GM19372 (cell line): Measurements from ENCODE around the gene HGFAC.

Source experiments
- ATAC-seq: cut with Tn5 transposase; IDR thresholded peaks from one replicate; pipeline ENCODE4 v1.9.1; 2021; ENCODE audit warnings: mild to moderate bottlenecking, low read depth, moderate library complexity; ENCODE audit not compliant: unreplicated experiment

The HGFAC gene

DNA sequence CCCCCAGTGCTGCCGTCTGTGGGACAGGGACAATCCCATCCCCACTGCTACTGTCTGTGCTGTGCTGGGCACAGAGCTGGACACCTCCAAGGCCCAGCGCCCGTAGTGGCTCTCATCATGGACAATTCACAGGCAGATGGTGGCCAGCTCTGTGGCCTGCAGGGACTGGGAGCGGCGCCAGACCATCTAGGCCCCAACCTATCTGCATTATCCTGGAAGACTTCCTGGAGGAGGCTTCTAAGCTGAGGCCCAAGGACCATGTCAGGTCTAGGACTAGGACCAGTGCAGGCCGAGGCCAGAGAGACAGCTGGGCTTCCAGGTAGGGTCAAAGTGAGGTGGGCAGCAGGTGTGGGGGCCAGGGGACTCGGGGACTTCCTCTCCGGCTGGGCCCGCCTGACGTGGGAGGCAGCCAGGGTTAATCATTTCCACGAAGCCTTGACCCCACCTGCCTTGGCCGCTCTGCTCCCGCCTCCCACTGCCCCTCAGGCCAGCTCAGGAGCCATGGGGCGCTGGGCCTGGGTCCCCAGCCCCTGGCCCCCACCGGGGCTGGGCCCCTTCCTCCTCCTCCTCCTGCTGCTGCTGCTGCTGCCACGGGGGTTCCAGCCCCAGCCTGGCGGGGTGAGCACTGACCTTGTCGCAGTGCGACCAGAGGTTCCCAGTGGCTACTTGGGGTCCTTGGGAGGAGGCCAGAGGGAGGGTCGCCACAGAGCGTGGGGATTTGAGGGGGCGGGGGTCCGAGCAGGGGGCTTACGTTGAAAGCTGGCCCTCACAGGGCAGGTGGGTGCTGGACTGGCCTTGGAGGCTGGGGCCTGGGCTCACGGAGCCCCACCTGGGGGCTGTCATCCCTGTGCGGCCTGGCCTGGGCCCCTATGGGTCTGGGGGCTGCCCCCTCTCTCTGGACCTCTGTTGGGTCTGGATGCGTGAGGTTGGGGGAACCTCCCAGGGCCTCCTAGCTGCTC, at the start of gene HGFAC:
Gene HGFAC (plus strand): TSS at position 468 of the 959 bp plus-strand sequence. CDS start 34 bp downstream, at position 502.
- no peak for ATAC-seq

DNA sequence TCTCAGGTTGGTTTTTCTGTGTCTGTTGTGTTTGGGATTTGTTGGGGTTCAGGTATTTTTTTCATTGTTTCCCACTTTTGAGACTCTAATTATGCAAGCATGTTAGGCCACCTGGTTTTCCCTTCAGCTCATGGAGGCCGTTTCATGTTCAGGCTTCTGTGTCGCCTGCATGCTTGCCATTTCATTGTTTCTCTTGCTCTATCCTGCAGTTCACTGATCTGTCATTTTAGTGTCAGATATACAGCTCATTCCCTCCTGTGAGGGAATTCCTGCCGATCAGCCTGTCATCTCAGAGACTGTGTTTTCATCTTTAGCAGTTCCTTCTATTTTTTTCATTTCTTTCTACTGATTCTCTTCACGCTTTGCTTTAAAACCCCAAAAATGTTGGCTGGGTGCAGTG, 49.4 kb upstream of the HGFAC start:
- ATAC-seq: no peak

DNA sequence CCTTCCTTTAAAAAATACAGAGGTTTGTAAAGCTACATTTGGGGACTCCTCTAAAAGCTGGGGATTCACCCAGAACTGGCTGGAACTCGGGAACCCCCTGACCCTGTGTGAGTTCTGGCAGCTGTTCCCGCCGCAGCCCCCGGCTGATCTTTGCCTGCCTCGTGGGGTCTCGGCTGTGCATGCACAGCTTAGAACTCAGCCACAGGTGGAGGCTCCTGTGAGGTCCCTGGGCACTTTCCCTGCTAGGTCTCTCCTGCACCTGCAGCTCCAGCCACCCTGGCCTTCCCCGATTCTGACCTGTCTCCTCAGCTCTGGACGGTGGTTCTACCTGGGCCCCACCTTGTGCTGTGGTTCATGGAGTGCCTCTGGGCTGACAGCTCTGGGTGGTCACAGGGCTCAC, 48.6 kb upstream of the HGFAC start:
- ATAC-seq: no peak

DNA sequence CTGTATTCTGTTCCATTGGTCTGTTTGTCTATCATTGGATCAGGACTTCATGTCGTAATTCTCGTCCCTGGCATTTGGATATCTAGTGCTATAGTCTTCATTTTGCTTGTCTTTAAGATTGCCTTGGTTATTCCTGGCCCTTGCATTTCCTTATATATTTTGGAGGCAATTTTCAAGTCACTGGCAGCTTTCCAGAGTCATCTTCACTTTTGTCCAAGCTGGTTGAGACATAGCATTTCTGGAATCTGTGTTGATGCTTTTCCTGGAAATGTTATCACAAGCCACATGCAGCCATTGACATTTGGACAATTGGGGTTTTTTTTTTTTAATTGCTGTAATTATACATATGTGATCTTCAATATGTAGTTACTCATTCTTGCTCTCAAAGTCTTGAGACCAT, 45.2 kb upstream of the HGFAC start:
- ATAC-seq: no peak

DNA sequence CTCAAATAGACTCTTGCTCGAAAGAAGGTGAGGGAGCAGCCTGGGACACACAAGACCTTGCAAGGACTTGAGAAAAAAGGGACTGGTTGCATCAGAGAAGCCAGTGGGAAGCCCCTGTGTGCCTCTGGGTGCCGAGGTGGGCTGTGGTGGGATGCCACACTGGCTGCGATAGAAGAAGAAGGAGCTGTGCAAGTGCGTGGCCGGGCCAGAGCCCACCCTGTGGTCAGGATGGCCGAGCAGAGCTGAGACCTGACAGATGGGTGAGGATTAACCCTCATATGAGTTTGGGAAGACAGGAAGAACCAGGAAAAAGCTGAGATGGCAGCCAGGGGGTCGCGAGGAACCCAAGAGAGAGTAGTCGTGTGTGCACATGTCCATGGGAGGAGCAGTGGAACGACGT, 44.6 kb upstream of the HGFAC start:
- no peak for ATAC-seq

DNA sequence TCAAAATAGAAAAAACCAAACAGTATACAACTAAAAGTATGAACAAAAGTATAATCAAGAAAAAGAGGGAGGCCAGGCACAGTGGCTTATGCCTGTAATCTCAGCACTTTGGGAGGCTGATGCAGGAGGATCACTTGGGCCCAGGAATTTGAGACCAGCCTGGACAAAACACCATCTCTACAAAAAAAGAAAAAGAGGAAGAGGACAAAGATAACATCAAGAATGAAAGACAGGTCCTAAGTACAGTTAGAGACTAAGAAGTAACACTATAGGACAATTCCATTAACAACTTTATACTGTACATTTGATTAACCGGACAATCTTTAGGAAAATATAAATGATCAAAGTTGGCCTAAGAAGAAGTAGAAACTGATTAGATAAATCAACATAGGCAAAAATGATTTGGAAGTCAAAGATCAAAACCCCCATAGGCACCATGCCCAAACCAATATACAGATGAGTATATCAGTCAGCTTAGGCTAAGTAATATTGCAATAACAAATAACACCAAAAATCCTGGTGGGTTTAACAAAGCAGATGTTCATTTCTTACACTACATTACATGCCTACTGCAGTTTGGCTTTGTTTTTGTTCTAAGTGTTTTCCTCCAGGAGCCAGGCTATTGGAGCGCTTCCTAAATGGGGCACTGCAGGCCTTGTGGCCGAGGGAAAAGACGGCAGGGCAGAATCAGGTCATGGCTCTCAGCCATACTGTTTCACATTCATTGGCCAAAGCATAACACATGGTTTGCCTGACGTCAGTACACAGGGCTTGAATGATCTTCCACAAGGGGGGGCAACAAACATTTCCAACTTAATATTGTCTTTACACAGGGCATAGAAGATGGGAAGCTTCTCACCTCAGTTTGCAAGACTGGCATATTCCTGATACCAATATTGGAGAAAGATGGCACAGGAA, 42.2 kb upstream of the HGFAC start:
- no peak for ATAC-seq

DNA sequence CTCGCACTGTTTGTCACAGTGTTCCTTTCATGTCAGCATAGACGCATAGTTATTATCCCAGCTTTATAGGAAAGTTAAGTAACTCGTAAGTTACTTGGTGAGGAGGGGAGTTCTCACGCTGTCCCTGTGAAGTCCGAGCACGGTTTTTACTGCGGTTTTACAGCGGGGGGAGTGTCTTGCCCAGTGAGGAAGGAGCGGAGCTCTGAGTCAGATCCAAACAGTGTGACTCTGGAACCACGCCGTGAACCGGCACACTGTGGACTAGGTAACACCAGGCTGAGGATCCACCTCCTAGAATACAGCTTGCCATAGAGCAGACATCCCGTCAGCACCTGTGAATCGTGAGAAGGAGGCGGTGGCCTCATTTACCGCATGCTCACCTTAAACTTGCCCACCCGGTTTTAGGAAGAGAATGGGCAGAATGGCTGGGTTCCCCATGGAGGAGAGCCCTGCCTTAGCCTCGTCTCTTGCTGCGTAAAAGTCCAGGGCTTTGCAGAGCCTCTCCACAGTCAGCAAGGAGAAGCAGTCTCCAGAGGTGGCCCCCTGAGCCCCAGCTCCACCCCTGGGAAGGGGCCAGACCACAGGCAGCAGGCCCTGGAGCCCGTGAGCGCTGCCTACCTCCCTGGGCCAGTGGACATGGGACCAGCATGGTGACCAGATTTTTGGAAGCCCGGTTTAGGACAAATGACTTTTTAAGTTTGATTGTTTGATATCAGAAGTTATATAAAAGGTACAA, 40.2 kb upstream of the HGFAC start:
- no peak for ATAC-seq

DNA sequence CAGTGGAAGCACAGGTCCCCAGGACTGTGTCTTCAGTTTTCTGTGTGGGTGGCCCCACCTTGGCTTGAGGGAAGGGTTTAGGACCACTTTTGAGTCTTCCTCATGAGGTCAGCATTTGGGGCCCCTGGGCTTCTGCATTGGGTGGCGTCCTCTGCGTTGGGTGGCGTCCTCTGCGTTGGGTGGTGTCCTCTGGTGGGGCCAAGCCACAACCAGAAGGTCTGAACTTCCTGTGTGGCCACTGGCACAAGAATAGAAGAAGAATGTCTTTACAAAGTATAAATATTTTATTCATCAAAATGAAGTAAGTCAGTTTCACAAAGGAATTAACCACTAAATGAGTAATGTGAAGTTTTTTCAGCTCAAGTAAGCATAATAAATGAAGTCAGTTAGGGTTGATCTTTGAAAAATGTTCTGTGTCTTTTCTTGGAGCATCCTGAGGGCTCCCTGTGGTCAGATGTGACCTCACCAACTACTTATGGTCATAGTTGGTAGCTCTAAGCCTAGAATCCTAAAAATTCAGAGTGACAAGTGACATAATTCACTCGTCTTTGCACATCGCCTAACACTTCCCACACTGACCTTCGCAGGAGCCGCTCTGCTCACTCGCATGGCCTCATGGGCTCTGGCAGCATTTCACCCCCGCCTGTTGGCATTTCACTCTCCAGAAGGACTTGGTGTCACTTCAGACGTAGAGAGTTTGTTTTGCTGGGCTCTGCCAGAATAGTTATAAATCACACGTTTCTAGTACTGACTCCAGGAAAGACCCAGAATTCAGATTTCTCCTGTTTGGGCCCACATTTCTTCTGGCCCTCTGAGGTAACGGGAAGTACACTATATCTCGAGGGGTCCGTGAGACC, 39.0 kb upstream of the HGFAC start:
- ATAC-seq: no peak

DNA sequence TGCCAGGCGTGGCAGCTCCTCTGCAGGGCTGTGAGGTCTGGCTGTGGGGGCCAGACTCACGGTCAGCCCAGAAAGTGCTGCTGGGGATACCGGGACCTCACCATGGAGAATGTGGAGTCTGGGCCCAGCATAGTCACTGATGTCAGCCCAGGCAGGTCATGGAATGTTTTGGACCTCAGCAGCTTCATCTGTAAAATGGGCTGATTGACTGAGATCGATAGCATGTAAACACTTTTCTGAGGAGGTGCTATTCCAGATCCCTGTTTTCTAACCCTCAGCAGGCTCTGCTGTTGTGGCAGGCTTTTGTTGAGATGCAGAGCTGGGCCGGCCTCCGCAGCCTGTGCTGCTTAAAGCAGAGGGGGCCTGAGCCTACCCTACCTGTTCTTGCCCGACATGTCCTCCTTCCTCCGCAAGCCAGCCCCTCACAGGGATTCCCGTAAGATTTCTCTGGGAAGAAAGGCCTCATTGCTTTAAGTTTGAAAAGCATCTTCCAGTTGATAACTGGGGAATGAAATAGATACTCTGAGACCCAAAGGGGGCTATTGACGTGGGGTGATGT, 38.3 kb upstream of the HGFAC start:
- no peak for ATAC-seq

DNA sequence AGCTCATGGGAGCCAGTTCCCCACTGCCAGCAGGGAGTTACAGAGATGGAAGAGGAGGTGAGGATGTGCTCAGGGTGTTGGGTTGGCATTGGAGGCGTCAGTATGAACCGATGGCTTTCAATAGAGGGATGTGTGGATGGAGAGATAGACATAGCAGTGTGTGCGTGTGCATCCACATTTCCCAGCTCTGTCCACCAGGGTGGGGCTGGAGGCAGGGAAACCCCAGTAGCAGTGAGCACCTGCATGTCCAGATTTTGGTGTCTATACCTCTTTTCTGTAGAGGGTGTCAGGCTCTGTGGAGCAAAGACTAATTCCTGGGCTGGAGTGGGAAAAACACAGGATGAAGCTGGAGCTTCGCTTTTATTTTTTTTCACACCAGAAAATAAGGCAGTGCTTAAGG, 37.2 kb upstream of the HGFAC start:
- no peak for ATAC-seq

DNA sequence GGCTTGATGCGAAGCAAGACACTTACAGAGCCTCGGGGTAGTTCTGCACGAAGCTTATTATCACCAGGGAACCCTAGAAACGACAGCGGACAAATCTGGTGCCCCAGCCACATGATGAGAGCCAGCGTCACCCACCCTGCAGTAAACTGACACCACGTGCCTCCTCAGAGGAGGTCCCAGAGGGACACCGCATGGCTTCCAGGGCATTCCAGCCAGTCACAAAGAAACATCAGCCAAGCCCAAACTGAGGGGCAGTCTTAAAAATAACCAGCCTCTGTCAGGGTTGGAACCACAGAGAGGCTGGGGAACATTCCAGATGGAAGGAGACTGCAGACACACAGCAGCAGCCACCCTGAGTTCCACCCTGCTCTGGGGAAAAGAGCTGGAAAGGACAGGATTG, 36.6 kb upstream of the HGFAC start:
- no peak for ATAC-seq

DNA sequence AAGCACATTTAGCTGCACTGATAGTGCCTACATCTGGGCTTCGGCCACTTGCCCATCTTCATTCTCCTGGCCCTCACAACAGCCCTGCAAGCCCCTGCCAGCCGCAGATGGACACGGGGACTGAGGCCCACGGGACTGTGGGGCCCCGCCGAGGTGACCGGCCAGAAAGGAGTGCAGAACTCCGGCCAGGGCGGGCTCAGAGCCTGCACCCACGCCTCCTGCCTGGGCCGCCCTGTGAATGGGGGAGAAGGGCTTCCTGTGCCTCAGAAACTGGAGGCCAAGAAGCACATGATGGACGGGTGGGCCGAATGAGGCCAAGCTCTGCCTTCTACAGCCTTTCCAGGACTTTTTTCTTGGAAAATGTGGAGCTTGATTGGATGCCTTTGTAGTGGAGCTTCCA, 35.7 kb upstream of the HGFAC start:
- ATAC-seq: no peak

DNA sequence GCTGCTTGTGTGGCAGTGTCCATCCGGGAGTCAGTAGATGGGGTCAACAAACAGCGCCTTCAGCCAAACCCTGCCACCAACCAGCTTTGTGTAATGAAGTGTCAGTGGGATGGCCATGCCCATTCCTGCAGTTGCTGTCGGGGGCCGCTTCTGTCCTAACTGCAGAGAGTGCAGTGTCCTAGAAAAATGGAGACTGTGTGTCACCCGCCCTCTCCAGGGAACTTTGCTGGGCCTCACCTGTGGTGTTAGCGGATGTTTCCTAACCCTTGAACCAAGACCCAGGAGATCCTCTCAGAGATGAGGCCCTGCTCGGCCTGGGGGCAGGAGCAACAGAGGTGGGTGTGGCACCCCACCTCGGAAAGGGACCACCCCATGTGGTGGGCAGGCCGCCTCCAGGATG, 35.3 kb upstream of the HGFAC start:
- no peak for ATAC-seq

DNA sequence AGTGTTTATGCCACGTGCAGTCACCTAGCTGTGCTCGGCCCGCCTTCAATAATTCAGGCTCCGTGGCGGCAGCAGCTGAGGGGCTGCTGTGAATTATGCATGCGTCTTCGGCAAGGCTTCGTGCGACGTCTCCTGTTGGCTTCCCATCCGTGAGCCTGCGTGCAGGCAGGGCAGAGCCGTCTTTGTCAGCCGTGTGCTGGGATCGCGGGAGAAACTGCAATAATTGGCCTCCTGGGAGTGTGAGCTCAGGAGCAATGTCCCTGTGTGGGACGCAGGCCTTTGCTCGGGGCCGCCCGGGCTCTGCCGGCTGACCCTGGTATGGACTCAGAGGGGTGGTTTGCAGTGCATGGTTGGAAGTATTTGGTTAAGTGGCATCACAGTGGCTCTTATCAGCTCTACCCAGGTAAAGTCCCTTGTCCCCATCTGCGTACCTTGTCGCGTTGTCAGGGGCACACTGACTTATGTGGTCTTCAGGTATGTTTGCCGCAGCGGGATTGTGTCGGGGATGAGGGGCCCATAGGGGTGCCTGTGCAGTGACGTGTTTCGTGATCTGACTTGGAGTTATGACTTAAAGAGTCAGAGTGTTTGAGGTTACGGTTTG, 34.5 kb upstream of the HGFAC start:
- ATAC-seq: no peak

DNA sequence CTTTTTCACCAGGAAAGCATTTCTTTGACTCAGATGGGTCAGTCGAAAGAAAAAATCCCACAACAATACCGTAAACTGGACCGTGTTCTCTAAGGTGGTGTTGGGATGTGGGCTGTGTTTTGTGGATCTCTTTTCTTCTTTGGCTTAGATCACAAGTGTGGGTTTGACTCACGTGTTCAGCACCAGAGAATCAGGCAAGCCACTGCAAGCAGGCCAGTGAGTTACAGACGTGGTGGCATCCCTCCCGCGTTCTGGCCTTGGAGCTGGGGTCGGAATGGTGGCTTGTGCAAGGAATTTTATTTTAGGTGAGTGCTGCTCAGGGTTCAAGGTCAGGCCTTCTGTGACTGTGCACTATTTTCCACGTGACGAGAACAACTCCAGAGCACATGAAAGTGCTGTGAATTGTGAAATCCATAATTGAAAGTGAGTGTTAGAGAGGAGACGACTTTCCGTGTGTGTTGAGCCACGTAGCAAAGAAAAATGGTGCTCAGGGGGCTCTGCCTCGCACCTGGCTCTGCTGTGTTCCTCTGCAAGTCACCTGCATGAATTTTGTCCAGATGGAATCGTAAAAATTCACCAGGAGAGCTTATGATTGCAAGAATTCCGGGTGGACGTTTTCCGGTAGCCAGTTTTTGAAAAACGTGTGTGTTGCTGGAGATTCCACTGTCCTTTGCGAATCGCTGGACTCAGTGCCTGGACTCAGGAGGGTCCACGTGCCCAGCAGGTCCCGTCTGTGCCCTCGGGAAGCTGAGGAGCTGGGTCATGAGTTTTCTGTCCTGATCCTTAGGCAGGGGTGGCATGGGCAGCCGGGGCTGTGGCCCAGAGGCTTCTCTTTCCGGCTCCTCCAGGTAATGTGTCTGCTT, 33.6 kb upstream of the HGFAC start:
- no peak for ATAC-seq

DNA sequence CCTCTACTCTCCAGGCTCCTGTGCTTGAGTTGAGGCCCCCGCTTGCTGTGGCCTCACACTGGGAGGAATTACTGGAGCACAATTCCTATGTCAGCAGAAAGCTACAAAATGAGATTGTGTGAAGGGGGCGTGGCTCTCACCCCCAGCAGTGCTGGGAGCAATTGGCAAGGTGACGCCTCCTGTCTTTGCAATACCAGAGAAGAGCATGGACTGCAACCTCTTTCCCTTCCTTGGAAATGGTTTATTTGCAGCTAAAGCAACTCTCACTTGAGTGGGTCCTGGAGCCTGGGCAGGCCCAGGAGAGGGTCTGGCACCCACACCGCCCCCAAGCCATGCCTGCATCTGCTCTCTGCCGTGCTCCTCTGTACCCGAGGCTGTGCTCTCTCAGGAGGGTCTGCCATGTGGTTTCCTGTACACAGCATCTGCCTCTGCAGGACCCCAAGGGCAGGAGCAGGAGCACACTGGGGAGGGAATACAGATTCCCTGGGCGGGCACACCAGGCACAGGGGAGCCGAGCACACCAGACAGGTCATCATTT, 32.9 kb upstream of the HGFAC start:
- ATAC-seq: no peak

DNA sequence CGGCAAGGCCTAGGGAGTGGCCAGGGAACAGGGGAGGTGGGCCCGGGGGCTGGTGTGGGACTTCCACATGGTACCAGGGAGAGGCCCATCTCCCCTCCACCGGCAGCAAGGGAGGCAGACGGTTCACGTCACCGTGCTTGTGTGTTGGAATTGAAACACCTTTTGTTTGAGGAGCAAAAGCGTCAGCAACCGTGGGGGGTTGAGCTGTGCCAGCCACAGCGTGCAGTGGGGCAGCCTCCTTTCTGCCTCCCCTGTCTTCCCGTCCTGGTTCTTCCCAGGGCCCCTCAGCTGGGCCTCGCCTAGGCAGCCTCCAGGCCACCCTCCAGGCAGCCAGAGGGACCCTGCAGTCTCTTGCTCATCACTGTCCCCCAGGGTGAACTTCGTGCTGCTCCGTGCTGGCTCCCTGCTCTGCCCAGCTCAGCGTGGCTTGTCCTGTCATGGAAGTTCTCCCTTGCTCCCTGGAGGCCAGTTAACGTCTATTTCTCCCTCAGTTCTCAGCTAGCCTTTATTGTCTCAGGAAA, 32.1 kb upstream of the HGFAC start:
- no peak for ATAC-seq
